Lung (tissue), 12 donors: ENCODE measurements around the gene CHERP. TPM values are rescaled to one million over a fixed set of nuclear protein-coding genes. Genes with fewer than 3 reads are reported as not detected.

Source experiments
- ATAC-seq: fragments of 200-7000 bp; cut with Tn5 transposase; one replicate; pipeline ENCODE4 v1.9.1; 2020; ENCODE audit warnings: moderate number of reproducible peaks; ENCODE audit not compliant: insufficient read depth, low FRiP score
- DNase-seq, 3 donors: peaks; one replicate each; pipeline ENCODE4 v3.0.0-alpha.2; 2013 to 2017
- H3K27ac ChIP-seq, 2 donors: one replicate each; pipeline ENCODE4 v1.5.1; 2013; ENCODE audit warnings: mild to moderate bottlenecking in 2 of 2, moderate library complexity in 2 of 2, control low read depth in 1 of 2, inconsistent platforms in 1 of 2, low read depth in 1 of 2, low read length in 1 of 2
- H3K27me3 ChIP-seq, 3 donors: one replicate each; pipeline ENCODE4 v1.5.1; 2013; ENCODE audit warnings: low read length in 2 of 3; ENCODE audit not compliant: control insufficient read depth in 3 of 3, insufficient read depth in 3 of 3
- H3K36me3 ChIP-seq, 4 donors: one replicate each; pipeline ENCODE4 v1.5.1; 2013; ENCODE audit warnings: low read length in 4 of 4, mild to moderate bottlenecking in 1 of 4, moderate library complexity in 1 of 4; ENCODE audit not compliant: control insufficient read depth in 4 of 4, insufficient read depth in 4 of 4
- H3K4me1 ChIP-seq, 5 donors: one replicate each; pipeline ENCODE4 v1.5.1; 2013; ENCODE audit warnings: low read length in 5 of 5, mild to moderate bottlenecking in 2 of 5, moderate library complexity in 1 of 5; ENCODE audit not compliant: control insufficient read depth in 5 of 5, insufficient read depth in 5 of 5
- H3K4me3 ChIP-seq: one replicate; pipeline ENCODE4 v1.5.1; 2013; ENCODE audit warnings: mild to moderate bottlenecking, control low read depth, moderate library complexity
- H3K9ac ChIP-seq, 2 donors: one replicate each; pipeline ENCODE4 v1.5.1; 2013; ENCODE audit warnings: low read length in 2 of 2, control low read depth in 1 of 2; ENCODE audit not compliant: insufficient read depth in 1 of 2
- H3K9me3 ChIP-seq, 4 donors: one replicate each; pipeline ENCODE4 v1.5.1; 2013; ENCODE audit warnings: low read length in 3 of 4, mild to moderate bottlenecking in 1 of 4, moderate library complexity in 1 of 4; ENCODE audit not compliant: control insufficient read depth in 4 of 4, insufficient read depth in 3 of 4
- WGBS, 2 donors: extraction: QIAGEN DNeasy Blood & Tissue Kit; methylation state at CpG; one replicate each; pipeline ENCODE4 v1.1.7; 2013; 5-methylcytosine and 5-hydroxymethylcytosine counted together
- polyA plus RNA-seq, 2 donors: library from polyadenylated mRNA; stranded (reverse); fragments of 200-250 nt; gene quantifications; one replicate each; pipeline ENCODE4 v1.2.1, GENCODE V29; 2013
- total RNA-seq, 2 donors: library from RNA; depleted of rRNA in 1 of 2; stranded (reverse); fragments of >200 nt in 1 of 2; gene quantifications; one replicate each; pipeline ENCODE4 v1.2.1, GENCODE V29; 2014 to 2021
- TF ChIP-seq, protein P1 (sequence below): IDR thresholded peaks from 2 replicates; pipeline ENCODE4 v1.5.1; 2012; ENCODE audit warnings: mild to moderate bottlenecking; ENCODE audit errors: control extremely low read depth, extremely low read depth
- donor health status: control.
- donor health status: control.
- donor health status: Bipolar disorder and iron deficiency.
- donor health status: healthy.
- donor health status: DM: yes; HTN: yes; CAD: no.

The CHERP gene
- total and polyA plus RNA-seq, 4 donors = 19.5 to 30.9 (median 23.3) TPM

DNA sequence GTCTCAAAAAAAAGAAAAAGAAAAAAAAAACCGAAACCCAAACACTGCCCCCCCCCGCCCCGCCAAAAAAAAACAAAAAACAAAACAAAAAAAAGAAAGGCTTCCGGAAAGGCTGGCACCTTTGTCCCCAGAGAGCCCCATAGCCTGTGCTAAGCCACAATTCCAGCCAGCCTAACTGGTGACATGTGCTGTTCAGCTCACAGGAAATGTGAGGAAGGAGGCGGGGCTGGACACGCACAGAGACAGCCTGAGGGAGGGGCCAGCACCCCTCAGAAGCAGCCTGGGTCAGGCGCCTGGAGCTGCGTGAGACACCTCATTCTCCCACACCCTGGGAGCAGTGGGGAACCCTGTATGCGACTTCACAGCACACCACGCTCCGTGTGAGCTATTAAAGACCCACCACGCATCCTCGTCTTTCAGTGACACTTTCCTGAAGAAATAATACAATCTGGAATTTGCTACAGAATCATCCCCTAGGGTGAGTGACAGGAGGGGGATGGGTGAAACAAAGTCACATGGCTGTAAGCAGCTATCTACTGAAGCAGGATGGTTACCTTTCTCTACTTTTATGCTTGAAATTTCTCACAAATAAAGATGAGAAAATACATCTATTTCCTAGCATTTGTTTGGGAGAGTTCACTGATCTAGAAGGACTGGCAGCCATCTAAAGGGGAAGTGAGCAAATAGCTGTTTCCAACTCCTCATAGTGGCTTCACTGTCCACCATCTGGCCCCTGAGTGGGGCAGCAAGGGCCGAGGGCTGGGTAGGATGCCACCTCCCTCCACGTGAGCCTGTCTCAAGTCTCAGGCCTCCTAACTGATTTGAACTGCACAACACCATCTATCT lies 42.2 kb upstream of the CHERP start:
- Histone ChIP-seq H3K27me3 (no peaks in the 10 kb centered on the region), H3K9me3 (no peaks in the 10 kb centered on the region), H3K9ac (no peak overlapping the region), H3K27ac (peak overlapping the region in 1 of 2 donors; percentile 69), H3K4me1 (peaks cover 14 to 60% (median 32%) of the 10 kb centered on the region in 5 donors), H3K4me3 (no peak overlapping the region), H3K36me3 (peaks cover 0 to 2% (median 0%) of the 10 kb centered on the region in 4 donors)
- peak; percentile 69 for ATAC-seq
- 6 to 8% methylated on average over 15 of the region's 15 CpGs for WGBS, 2 donors
- TF ChIP-seq, protein P1, sequence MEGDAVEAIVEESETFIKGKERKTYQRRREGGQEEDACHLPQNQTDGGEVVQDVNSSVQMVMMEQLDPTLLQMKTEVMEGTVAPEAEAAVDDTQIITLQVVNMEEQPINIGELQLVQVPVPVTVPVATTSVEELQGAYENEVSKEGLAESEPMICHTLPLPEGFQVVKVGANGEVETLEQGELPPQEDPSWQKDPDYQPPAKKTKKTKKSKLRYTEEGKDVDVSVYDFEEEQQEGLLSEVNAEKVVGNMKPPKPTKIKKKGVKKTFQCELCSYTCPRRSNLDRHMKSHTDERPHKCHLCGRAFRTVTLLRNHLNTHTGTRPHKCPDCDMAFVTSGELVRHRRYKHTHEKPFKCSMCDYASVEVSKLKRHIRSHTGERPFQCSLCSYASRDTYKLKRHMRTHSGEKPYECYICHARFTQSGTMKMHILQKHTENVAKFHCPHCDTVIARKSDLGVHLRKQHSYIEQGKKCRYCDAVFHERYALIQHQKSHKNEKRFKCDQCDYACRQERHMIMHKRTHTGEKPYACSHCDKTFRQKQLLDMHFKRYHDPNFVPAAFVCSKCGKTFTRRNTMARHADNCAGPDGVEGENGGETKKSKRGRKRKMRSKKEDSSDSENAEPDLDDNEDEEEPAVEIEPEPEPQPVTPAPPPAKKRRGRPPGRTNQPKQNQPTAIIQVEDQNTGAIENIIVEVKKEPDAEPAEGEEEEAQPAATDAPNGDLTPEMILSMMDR = no peak
- DNase-seq = peak; percentile 64 to 73 (median 70)

DNA sequence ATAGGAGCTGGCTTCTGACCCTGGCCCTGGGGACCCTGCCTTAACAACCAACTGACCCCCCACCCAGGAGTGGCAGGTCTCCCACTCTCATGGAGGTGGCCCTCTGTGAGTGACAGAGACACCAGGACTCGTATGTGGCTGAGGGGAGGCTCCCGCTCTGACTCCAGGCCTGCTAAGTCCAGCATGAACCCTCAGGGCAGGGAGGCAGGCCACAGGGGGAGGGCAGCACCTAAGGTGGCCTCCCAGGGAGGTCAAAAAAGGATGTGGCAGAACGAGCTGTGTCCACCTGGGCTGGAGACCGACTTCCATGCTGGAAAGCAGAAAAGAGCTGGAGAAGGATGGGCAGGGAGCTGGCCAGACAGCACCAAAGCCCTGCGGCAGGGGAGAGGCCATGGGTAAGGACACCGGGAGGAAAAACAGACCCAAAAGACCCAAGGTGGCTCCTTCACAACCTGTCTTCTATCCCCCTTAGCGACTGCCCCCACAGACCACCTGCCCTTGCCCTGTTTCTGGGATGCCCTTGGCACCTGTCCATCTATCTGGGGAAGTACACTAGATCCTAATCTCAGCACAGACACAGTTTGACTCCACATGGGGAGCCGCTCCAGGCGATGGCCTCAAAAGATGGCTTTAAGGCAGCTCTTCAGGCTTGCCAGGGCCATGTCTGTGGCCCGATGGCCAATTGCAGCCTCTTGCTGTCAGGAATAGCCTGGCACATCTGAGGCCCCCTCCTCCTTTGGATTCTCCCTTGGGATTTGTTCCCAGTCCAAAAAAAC lies 40.4 kb upstream of the CHERP start:
- H3K27me3 ChIP-seq = no peaks in the 10 kb centered on the region
- H3K36me3 ChIP-seq = peaks cover 0 to 8% (median 3%) of the 10 kb centered on the region in 4 donors
- no peak overlapping the region for H3K27ac ChIP-seq
- no peak overlapping the region for H3K4me3 ChIP-seq
- ATAC-seq (no peak), DNase-seq (no peak)
- WGBS, 2 donors = 89% methylated on average over 10 of the region's 10 CpGs
- H3K9me3 ChIP-seq = no peaks in the 10 kb centered on the region
- H3K9ac ChIP-seq = no peak overlapping the region
- H3K4me1 ChIP-seq = peaks cover 10 to 48% (median 18%) of the 10 kb centered on the region in 5 donors
- TF ChIP-seq, protein P1 = no peak

DNA sequence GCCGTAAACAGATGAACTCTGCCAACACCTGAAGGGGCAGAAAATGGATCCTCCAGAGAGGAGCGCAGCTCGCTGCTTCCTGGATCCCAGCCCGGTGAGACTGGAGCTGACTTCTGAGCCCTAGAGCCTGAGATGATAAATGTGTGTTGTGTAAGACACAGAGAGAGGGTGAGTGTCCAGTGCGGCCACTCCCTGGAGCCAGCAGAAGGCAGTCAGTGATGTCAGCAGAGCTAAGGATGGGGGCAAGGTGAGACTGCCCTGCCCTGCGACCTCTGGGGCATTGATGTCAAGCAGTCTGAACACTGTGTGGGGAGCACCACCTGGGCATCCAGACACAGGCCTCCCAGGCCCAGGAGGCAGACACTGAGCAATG lies 39.7 kb upstream of the CHERP start:
- TF ChIP-seq, protein P1 = no peak
- Histone ChIP-seq H3K4me3 (no peak overlapping the region), H3K4me1 (peaks cover 8 to 41% (median 10%) of the 10 kb centered on the region in 5 donors), H3K36me3 (peaks cover 0 to 15% (median 3%) of the 10 kb centered on the region in 4 donors), H3K27ac (peak overlapping the region in 1 of 2 donors; percentile 37), H3K9me3 (no peaks in the 10 kb centered on the region), H3K9ac (no peak overlapping the region), H3K27me3 (no peaks in the 10 kb centered on the region)
- WGBS, 2 donors = 82 to 90% methylated on average over 6 of the region's 6 CpGs
- no peak for ATAC-seq
- no peak for DNase-seq
